Measurements from ENCODE around the gene SPATS2L.

DNA sequence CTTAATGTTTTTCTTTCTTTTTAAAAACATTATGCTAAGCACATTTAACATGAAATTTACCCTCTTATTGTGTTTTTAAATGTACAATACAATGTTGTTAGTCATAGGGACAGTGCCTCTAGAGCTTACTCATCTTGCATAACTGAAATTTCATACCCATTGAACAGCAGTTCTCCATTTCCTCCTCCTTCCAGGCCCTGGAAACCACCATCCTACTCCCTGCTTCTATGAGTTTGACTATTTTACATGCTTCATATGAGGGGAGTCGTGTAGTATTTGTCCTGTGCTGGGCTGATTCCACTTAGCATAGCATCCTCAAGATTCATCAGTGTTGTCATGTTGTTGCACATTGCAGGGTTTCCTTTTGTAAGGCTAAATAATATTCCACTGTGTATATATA is 92.6 kb downstream of the SPATS2L start:
- TF ChIP-seq, protein P1, sequence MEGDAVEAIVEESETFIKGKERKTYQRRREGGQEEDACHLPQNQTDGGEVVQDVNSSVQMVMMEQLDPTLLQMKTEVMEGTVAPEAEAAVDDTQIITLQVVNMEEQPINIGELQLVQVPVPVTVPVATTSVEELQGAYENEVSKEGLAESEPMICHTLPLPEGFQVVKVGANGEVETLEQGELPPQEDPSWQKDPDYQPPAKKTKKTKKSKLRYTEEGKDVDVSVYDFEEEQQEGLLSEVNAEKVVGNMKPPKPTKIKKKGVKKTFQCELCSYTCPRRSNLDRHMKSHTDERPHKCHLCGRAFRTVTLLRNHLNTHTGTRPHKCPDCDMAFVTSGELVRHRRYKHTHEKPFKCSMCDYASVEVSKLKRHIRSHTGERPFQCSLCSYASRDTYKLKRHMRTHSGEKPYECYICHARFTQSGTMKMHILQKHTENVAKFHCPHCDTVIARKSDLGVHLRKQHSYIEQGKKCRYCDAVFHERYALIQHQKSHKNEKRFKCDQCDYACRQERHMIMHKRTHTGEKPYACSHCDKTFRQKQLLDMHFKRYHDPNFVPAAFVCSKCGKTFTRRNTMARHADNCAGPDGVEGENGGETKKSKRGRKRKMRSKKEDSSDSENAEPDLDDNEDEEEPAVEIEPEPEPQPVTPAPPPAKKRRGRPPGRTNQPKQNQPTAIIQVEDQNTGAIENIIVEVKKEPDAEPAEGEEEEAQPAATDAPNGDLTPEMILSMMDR (IDR thresholded peaks at IDR 0.05), result no peak
- no peak for TF ChIP-seq POLR2AphosphoS5 (IDR thresholded peaks at IDR 0.05)
